ENCODE measurements around the gene WDR31.

DNA sequence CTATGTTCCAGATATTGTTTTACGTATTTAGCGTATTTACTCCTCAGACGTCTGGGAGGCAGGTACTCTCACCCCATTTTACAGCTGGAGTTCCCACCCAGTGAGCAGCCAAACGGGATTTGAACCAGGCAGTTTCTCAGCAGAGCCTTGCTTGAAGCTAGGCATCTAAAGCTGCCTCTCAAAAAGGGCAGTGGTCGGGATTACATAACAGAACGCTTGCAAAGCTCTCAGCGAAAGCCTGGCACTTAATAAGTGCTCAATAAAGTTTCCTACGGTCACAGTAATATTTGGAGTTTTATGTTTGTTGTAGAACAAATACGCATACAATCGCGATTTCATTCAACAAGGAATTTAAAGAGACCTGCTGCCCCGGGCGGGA, 9.0 kb upstream of the WDR31 start:
- TF ChIP-seq POLR2A (IDR thresholded peaks at IDR 0.05; ENCODE audit: low read depth) (no peak), EP300 (IDR thresholded peaks at IDR 0.05) (no peak)
